ENCODE results near the gene C6orf132. TPM values are rescaled to one million over a fixed set of nuclear protein-coding genes. Genes with fewer than 3 reads are reported as not detected.

The C6orf132 gene
- total RNA-seq, 1 experiment from 2014 or later, result 48.4 TPM

- no CpG with 5 or more reads among the region's 9 CpGs for WGBS (ENCODE audit: extremely low coverage, insufficient read length, low lambda C conversion rate)
Observed at GRCh38 chr6:42165016-42165415, 22.6 kb upstream of the C6orf132 start.

More at GRCh38 chr6:42165016-42165415, 22.6 kb upstream of the C6orf132 start:
- no peak overlapping the region for H3K56ac ChIP-seq (ENCODE audit: insufficient read length, low read depth, low read length)
- H4K20me1 ChIP-seq (ENCODE audit: control insufficient read depth, insufficient read depth, insufficient read length), result no peaks in the 10 kb centered on the region
- H3K14ac ChIP-seq (ENCODE audit: insufficient read depth, low read length), result no peak overlapping the region
- H3K27me3 ChIP-seq (ENCODE audit: insufficient read depth, low read length), result peaks cover 2% of the 10 kb centered on the region; the same call in 1 of the 2 replicates
- no peak overlapping the region for H3K4ac ChIP-seq (ENCODE audit: low read depth, low read length)
- no peak overlapping the region for H3K18ac ChIP-seq (ENCODE audit: insufficient read length, low read depth, low read length)
- no peaks in the 10 kb centered on the region; a peak in 1 of 7 replicates for H3K36me3 Mint-ChIP-seq (ENCODE audit: insufficient read depth in 1 of 3, low read depth in 3 of 3)
- no peak overlapping the region for H2BK15ac ChIP-seq (ENCODE audit: low read depth, low read length)
- no peaks in the 10 kb centered on the region for H3K79me2 ChIP-seq (ENCODE audit: insufficient read depth, low read length)
- peak overlapping the region in 1 of 3 experiments; percentile 34; a peak in 1 of 7 replicates for H3K27ac Mint-ChIP-seq
- no peak overlapping the region for H2BK12ac ChIP-seq (ENCODE audit: insufficient read length, low read depth, low read length)
- no peak overlapping the region for H3T11ph ChIP-seq (ENCODE audit: low read length)
- no peaks in the 10 kb centered on the region for H3K9me3 ChIP-seq (ENCODE audit: control insufficient read depth, low read depth, low read length)
- no peaks in the 10 kb centered on the region for H3K79me1 ChIP-seq (ENCODE audit: insufficient read depth, low read depth, low read length, poor library complexity, severe bottlenecking)
- H4K8ac ChIP-seq (replicated peaks; ENCODE audit: insufficient read length, low read depth, low read length), result no peak overlapping the region
- H3K4me1 Mint-ChIP-seq, result peaks cover 57 to 67% of the 10 kb centered on the region in 2 experiments
- no peak overlapping the region for H3K27ac ChIP-seq (ENCODE audit: insufficient read length, low read depth, low read length)
- H3K4me1 ChIP-seq (ENCODE audit: insufficient read depth, low read length), result no peaks in the 10 kb centered on the region; the same call in 1 of the 2 replicates
- H2BK120ac ChIP-seq (ENCODE audit: low read depth, low read length, poor library complexity, severe bottlenecking), result no peak overlapping the region
- H3K27me3 Mint-ChIP-seq (ENCODE audit: low read depth), result peaks cover 17% of the 10 kb centered on the region
- H3K9me3 Mint-ChIP-seq, result no peaks in the 10 kb centered on the region; a peak in 1 of 5 replicates
- no peaks in the 10 kb centered on the region for H3K23me2 ChIP-seq (ENCODE audit: insufficient read length, low read depth, low read length, poor library complexity, severe bottlenecking)
- no peak overlapping the region for H3K4me3 Mint-ChIP-seq
- no peak overlapping the region for H2BK20ac ChIP-seq (ENCODE audit: low read depth, low read length, poor library complexity, severe bottlenecking)
- no peak for TF ChIP-seq CTCF (conservative IDR thresholded peaks at IDR 0.05)
- no peak overlapping the region for H2AFZ ChIP-seq (ENCODE audit: low read length)
- no peak overlapping the region for H4K5ac ChIP-seq (ENCODE audit: insufficient read length, low read depth, low read length)
- no peak overlapping the region for H3K9ac ChIP-seq (ENCODE audit: extremely low read depth, insufficient read length, low read length)
- H3K23ac ChIP-seq (ENCODE audit: insufficient read length, low read depth, low read length), result no peak overlapping the region
- no peak overlapping the region for H3K4me2 ChIP-seq (ENCODE audit: insufficient read depth, insufficient read length, low read length)
- no peak overlapping the region for H2AK5ac ChIP-seq (ENCODE audit: insufficient read length, low read length)
- no peak for DNase-seq
- H2BK5ac ChIP-seq (ENCODE audit: insufficient read length, low read length), result no peak overlapping the region
- no peak overlapping the region for H4K91ac ChIP-seq (ENCODE audit: insufficient read length, low read depth, low read length)
